ENCODE measurements around the gene SSH2. TPM values are rescaled to one million over a fixed set of nuclear protein-coding genes. Genes with fewer than 3 reads are reported as not detected.
A peak's percentile ranks its signal among the peaks of the same experiment; 100 is the strongest.

The SSH2 gene
- total and polyA plus RNA-seq, 9 of the 15 experiments (the other 6 are each of a cell fraction or from before 2014, with no cell fraction given) = 3.9 to 16.1 (median 10.2) TPM

GRCh38 chr17:29931231-29931932, 1.4 kb upstream of the SSH2 start (continued):
- TF ChIP-seq RBM25 (IDR thresholded peaks at IDR 0.05; ENCODE audit: low read depth, low read length, severe bottlenecking) = no peak
- no peak for TF ChIP-seq ZNF212 (CRISPR knock-in tag; IDR thresholded peaks at IDR 0.05)
- no peak for TF ChIP-seq ZNF3 (CRISPR knock-in tag; IDR thresholded peaks at IDR 0.05)
- TF ChIP-seq SAFB (IDR thresholded peaks at IDR 0.05; ENCODE audit: borderline replicate concordance, low read depth, low read length) = no peak
- no peak for TF ChIP-seq TCF7 (IDR thresholded peaks at IDR 0.05; ENCODE audit: borderline replicate concordance)
- 0 out of 2 replicates have a peak, but pooled peaks have one; percentile 44 for TF ChIP-seq PREB (CRISPR knock-in tag; IDR thresholded peaks at IDR 0.05)
- peak; percentile 33; the same call in 1 of the 2 replicates for TF ChIP-seq FOXM1 (IDR thresholded peaks at IDR 0.05; ENCODE audit: low read depth)
- TF ChIP-seq FOXM1 (CRISPR knock-in tag; IDR thresholded peaks at IDR 0.05; ENCODE audit: low read depth) = no peak
- TF ChIP-seq PML (IDR thresholded peaks at IDR 0.05; ENCODE audit: low read length) = 0 out of 2 replicates have a peak, but pooled peaks have one; percentile 22
- no peak for TF ChIP-seq PTTG1 (tag; IDR thresholded peaks at IDR 0.05; ENCODE audit: low read depth)
- TF ChIP-seq MBD1 (CRISPR knock-in tag; IDR thresholded peaks at IDR 0.05) = no peak
- peak in 1 of 2 experiments; percentile 31; a peak in 1 of 4 replicates for TF ChIP-seq ARNT (IDR thresholded peaks at IDR 0.05)
- no peak for TF ChIP-seq ARID1B (IDR thresholded peaks at IDR 0.05)
- no peak for TF ChIP-seq ZNF589 (CRISPR knock-in tag; IDR thresholded peaks at IDR 0.05; ENCODE audit: low read depth)
- TF ChIP-seq ZNF133 (CRISPR knock-in tag; IDR thresholded peaks at IDR 0.05) = no peak
- TF ChIP-seq BCOR (IDR thresholded peaks at IDR 0.05) = no peak
- TF ChIP-seq ZNF609 (CRISPR knock-in tag; IDR thresholded peaks at IDR 0.05; ENCODE audit: borderline replicate concordance) = no peak
- TF ChIP-seq LEF1 (IDR thresholded peaks at IDR 0.05) = no peak
- TF ChIP-seq FUS (optimal IDR thresholded peaks at IDR 0.05; ENCODE audit: low read depth, low read length) = no peak
- no peak for TF ChIP-seq TGIF2 (CRISPR knock-in tag; IDR thresholded peaks at IDR 0.05)
- TF ChIP-seq SMC3 (conservative IDR thresholded peaks at IDR 0.05; ENCODE audit: insufficient read depth, low read depth, low read length) = peak; percentile 87
- TF ChIP-seq DPF2 (IDR thresholded peaks at IDR 0.05) = no peak
- TF ChIP-seq PHF20 (IDR thresholded peaks at IDR 0.05; ENCODE audit: partially characterized antibody) = no peak
